PC-3 (cell line): ENCODE results near the gene ANKRD66.

Experiments used
- EZH2 ChIP-seq: fragments of 300-600 bp; sonication (generic); IDR thresholded peaks from one replicate; pipeline ENCODE4 v1.6.1; 2017; ENCODE audit warnings: antibody characterized with exemption, mild to moderate bottlenecking, low read length; ENCODE audit not compliant: unreplicated experiment
- EZH2phosphoT487 ChIP-seq: fragments of 300-600 bp; sonication (generic); IDR thresholded peaks from 2 replicates; pipeline ENCODE4 v1.6.1; 2018; ENCODE audit warnings: mild to moderate bottlenecking, antibody characterized with exemption, low read length, borderline replicate concordance
- TF ChIP-seq, protein P1 (sequence below): fragments of 300-600 bp; sonication (generic); conservative IDR thresholded peaks from 2 replicates; pipeline ENCODE4 v1.5.1; 2017; ENCODE audit warnings: antibody characterized with exemption, low read depth, mild to moderate bottlenecking, low read length

- TF ChIP-seq, protein P1, sequence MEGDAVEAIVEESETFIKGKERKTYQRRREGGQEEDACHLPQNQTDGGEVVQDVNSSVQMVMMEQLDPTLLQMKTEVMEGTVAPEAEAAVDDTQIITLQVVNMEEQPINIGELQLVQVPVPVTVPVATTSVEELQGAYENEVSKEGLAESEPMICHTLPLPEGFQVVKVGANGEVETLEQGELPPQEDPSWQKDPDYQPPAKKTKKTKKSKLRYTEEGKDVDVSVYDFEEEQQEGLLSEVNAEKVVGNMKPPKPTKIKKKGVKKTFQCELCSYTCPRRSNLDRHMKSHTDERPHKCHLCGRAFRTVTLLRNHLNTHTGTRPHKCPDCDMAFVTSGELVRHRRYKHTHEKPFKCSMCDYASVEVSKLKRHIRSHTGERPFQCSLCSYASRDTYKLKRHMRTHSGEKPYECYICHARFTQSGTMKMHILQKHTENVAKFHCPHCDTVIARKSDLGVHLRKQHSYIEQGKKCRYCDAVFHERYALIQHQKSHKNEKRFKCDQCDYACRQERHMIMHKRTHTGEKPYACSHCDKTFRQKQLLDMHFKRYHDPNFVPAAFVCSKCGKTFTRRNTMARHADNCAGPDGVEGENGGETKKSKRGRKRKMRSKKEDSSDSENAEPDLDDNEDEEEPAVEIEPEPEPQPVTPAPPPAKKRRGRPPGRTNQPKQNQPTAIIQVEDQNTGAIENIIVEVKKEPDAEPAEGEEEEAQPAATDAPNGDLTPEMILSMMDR, result no peak
- TF ChIP-seq EZH2 (no peak), EZH2phosphoT487 (no peak)
These were observed 9.1 kb downstream of the ANKRD66 start for GRCh38 chr6:46755865-46756264.
